Urinary bladder (tissue), 4 donors: ENCODE results near the gene ZDHHC24. TPM values are rescaled to one million over a fixed set of nuclear protein-coding genes. Genes with fewer than 3 reads are reported as not detected.
A peak's percentile ranks its signal among the peaks of the same experiment; 100 is the strongest.
"Not testable (repeated sequence)": the region's sequence is repeated elsewhere in the genome, so short reads cannot be mapped to it uniquely, and the experiment has no call there.

Source experiments
- DNase-seq: peaks from one replicate; pipeline ENCODE4 v3.0.0-alpha.2; 2015; ENCODE audit errors: extremely low spot score
- H3K27ac ChIP-seq: one replicate; pipeline ENCODE4 v1.5.1; 2013; ENCODE audit warnings: low read depth, mild to moderate bottlenecking, moderate library complexity
- H3K36me3 ChIP-seq: one replicate; pipeline ENCODE4 v1.6.1; 2013; ENCODE audit warnings: mild to moderate bottlenecking, moderate library complexity; ENCODE audit not compliant: insufficient read depth
- H3K4me1 ChIP-seq: one replicate; pipeline ENCODE4 v1.6.1; 2013; ENCODE audit warnings: mild to moderate bottlenecking, moderate library complexity; ENCODE audit not compliant: insufficient read depth
- H3K4me3 ChIP-seq: one replicate; pipeline ENCODE4 v1.5.1; 2013; ENCODE audit warnings: low read depth, low read length
- whole genome bisulfite sequencing: extraction: QIAGEN DNeasy Blood & Tissue Kit; methylation state at CpG from one replicate; pipeline ENCODE4 v1.1.7; 2013; 5-methylcytosine and 5-hydroxymethylcytosine counted together
- polyA plus RNA-seq: library from polyadenylated mRNA; stranded (reverse); fragments of 200-250 nt; gene quantifications from one replicate; pipeline ENCODE4 v1.2.3, GENCODE V29; 2013
- total RNA-seq: library from RNA; depleted of rRNA; stranded (reverse); fragments of >200 nt; gene quantifications from one replicate; pipeline ENCODE4 v1.2.3, GENCODE V29; 2014
- donor health status: healthy with polysubstance abuse.
- donor health status: healthy.

ZDHHC24 gene
- total and polyA plus RNA-seq, 2 donors, result 5.0 to 11.4 TPM

- peaks cover 3% of the 10 kb centered on the region for H3K36me3 ChIP-seq
- H3K4me1 ChIP-seq, result no peaks in the 10 kb centered on the region
- no peak overlapping the region for H3K4me3 ChIP-seq
- WGBS, result 25% methylated on average over 18 of the region's 18 CpGs
- H3K27ac ChIP-seq, result no peak overlapping the region
- DNase-seq, result no peak
Observed at GRCh38 chr11:66546966-66547661, 1.3 kb upstream of the ZDHHC24 start.

GRCh38 chr11:66546368-66546965 is 619 bp upstream of the ZDHHC24 start, which contains the start of gene ACTN3:
Gene ACTN3 (plus strand): TSS chr11:66546903. CDS start chr11:66546938, 35 bp downstream.
- Histone ChIP-seq H3K27ac (no peak within 1 kb of the TSS), H3K4me1 (no peaks in the 10 kb centered on the region), H3K4me3 (peak within 1 kb of the TSS; percentile 86), H3K36me3 (peaks cover 3% of the 10 kb centered on the region)
- WGBS, result 1% methylated on average over 37 of the region's 37 CpGs
- DNase-seq, result no peak

- not testable (repeated sequence) for H3K4me1 ChIP-seq, H3K27ac ChIP-seq, H3K36me3 ChIP-seq, DNase-seq, H3K4me3 ChIP-seq
- WGBS, result 79% methylated on average over 14 of the region's 14 CpGs
Observed at GRCh38 chr11:66544952-66545351, 896 bp downstream of the ZDHHC24 start.

GRCh38 chr11:66543263-66544107 is 2.4 kb downstream of the ZDHHC24 start:
- DNase-seq, result peak; percentile 7
- 26% methylated on average over 26 of the region's 26 CpGs for WGBS
- Histone ChIP-seq H3K36me3 (peaks cover 3% of the 10 kb centered on the region), H3K4me1 (no peaks in the 10 kb centered on the region), H3K27ac (no peak overlapping the region), H3K4me3 (no peak overlapping the region)

GRCh38 chr11:66542362-66542761 is 3.5 kb downstream of the ZDHHC24 start:
- Histone ChIP-seq H3K36me3 (peaks cover 3% of the 10 kb centered on the region), H3K4me3 (no peak overlapping the region), H3K27ac (no peak overlapping the region), H3K4me1 (no peaks in the 10 kb centered on the region)
- WGBS, result 78% methylated on average over 10 of the region's 10 CpGs
- DNase-seq, result no peak

GRCh38 chr11:66541892-66542291 is 4.0 kb downstream of the ZDHHC24 start:
- DNase-seq, result no peak
- Histone ChIP-seq H3K4me3 (no peak overlapping the region), H3K4me1 (no peaks in the 10 kb centered on the region), H3K27ac (no peak overlapping the region), H3K36me3 (peaks cover 3% of the 10 kb centered on the region)
- 80% methylated on average over 4 of the region's 4 CpGs for WGBS

- 89% methylated on average over 8 of the region's 8 CpGs for WGBS
- DNase-seq, H3K27ac ChIP-seq, H3K4me3 ChIP-seq, H3K4me1 ChIP-seq, H3K36me3 ChIP-seq: not testable (repeated sequence)
Observed at GRCh38 chr11:66540598-66540997, 5.2 kb downstream of the ZDHHC24 start.

GRCh38 chr11:66539870-66540213 is 6.0 kb downstream of the ZDHHC24 start:
- Histone ChIP-seq H3K27ac (no peak overlapping the region), H3K4me1 (no peaks in the 10 kb centered on the region), H3K36me3 (peaks cover 3% of the 10 kb centered on the region), H3K4me3 (no peak overlapping the region)
- WGBS, result 86% methylated on average over 10 of the region's 10 CpGs
- no peak for DNase-seq

GRCh38 chr11:66539170-66539869 is 6.5 kb downstream of the ZDHHC24 start:
- 75% methylated on average over 16 of the region's 16 CpGs for WGBS
- no peaks in the 10 kb centered on the region for H3K4me1 ChIP-seq
- H3K36me3 ChIP-seq, result peaks cover 3% of the 10 kb centered on the region
- no peak for DNase-seq
- no peak overlapping the region for H3K4me3 ChIP-seq
- H3K27ac ChIP-seq, result no peak overlapping the region

GRCh38 chr11:66532784-66533183 is 13.1 kb downstream of the ZDHHC24 start:
- no peak for DNase-seq
- WGBS, result 82% methylated on average over 6 of the region's 6 CpGs
- no peak overlapping the region for H3K4me3 ChIP-seq
- H3K36me3 ChIP-seq, result peaks cover 3% of the 10 kb centered on the region
- no peaks in the 10 kb centered on the region for H3K4me1 ChIP-seq
- H3K27ac ChIP-seq, result no peak overlapping the region

GRCh38 chr11:66531841-66532240 is 14.0 kb downstream of the ZDHHC24 start:
- peaks cover 3% of the 10 kb centered on the region for H3K36me3 ChIP-seq
- H3K4me1 ChIP-seq, result no peaks in the 10 kb centered on the region
- 94% methylated on average over 11 of the region's 11 CpGs for WGBS
- H3K4me3 ChIP-seq, result no peak overlapping the region
- no peak for DNase-seq
- H3K27ac ChIP-seq, result no peak overlapping the region

- Histone ChIP-seq H3K36me3 (peaks cover 3% of the 10 kb centered on the region), H3K4me3 (no peak overlapping the region), H3K27ac (no peak overlapping the region), H3K4me1 (no peaks in the 10 kb centered on the region)
- no peak for DNase-seq
- 88% methylated on average over 10 of the region's 10 CpGs for WGBS
Observed at GRCh38 chr11:66530927-66531709, 14.7 kb downstream of the ZDHHC24 start.

- H3K4me3 ChIP-seq, result no peak overlapping the region
- DNase-seq, result no peak
- 85% methylated on average over 13 of the region's 13 CpGs for WGBS
- no peak overlapping the region for H3K27ac ChIP-seq
- peaks cover 3% of the 10 kb centered on the region for H3K36me3 ChIP-seq
- no peaks in the 10 kb centered on the region for H3K4me1 ChIP-seq
Observed at GRCh38 chr11:66529655-66530054, 16.2 kb downstream of the ZDHHC24 start.
